NCI-H226 (cell line): Measurements from ENCODE around the gene MB.

Experiments
- DNase-seq: peaks from one replicate; pipeline ENCODE4 v3.0.0-alpha.2; 2015

MB gene

GRCh38 chr22:35612903-35613302 is 4.2 kb downstream of the MB start:
- DNase-seq, result no peak

- no peak for DNase-seq
These were observed 5.1 kb downstream of the MB start for GRCh38 chr22:35611891-35612576.

DNA sequence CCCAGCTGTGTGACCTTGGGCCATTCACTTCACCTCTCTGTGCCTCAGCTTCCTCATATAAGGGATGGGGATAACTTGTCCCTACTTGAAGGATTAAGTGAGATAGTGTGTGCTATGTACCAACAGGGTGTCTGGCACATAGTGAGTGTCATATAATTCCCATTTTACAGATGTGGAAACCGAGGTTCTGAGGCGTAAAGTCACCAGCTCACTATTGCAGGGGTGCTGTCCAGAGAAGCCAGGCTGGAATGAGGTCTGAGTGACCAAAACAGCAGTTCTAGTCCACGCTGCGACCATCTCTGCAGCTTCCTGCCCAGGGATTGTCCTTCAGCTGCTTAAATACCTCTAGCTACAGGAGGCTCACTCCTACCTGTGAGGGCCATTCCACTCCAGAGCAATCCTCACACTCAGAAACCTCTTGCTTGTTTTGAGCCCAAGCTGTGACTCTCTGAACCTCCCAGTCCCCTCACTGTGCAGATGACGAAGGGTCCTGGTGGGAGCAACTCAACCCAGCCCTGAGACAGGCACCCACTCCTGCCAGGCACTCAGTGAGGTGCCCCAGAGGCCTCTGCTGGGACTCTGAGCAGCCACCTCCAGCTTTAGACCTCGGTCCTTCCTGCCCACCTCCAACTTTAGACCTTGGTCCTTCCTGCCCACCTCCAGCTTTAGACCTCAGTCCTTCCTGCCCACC is 5.8 kb downstream of the MB start:
- DNase-seq, result no peak

DNA sequence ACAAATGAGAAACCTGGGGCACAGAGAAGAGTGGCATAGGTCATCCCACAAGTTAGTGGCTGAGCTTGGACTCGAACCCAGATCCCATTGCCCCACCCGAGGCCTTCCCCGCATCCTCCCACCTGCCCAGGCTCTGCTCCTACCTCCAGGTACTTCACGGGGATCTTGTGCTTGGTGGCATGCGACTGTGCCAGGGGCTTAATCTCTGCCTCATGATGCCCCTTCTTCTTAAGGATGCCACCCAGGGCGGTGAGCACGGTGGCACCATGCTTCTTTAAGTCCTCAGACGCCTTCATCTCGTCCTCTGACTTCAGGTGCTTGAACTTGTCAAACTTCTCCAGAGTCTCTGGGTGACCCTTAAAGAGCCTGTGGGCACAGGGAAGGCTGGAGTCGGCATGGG is 6.4 kb downstream of the MB start:
- no peak for DNase-seq

DNA sequence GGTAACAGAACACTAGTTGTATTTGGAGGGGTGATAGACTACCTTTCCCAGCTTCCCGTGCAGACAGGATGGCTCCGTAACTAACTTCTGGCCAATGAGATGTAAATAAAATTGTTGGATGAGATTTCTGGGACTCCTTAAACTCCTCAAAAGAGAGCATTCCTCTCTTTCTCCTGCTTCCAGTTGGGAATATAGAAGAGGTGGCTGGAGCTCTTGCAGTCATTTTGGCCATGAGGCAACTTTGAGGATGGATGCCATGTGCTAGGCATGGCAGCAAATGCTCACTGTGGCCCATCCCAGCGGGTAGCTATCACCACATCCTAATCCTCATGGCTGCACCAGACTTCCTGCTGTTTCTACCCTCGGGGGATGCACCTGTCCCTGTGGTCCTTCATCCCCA is 7.4 kb downstream of the MB start:
- no peak for DNase-seq

GRCh38 chr22:35609261-35609660 is 7.9 kb downstream of the MB start:
- DNase-seq, result no peak

- no peak for DNase-seq
These were observed 9.0 kb downstream of the MB start for GRCh38 chr22:35608088-35608487.

GRCh38 chr22:35606916-35607315 is 10.2 kb downstream of the MB start:
- DNase-seq, result no peak

DNA sequence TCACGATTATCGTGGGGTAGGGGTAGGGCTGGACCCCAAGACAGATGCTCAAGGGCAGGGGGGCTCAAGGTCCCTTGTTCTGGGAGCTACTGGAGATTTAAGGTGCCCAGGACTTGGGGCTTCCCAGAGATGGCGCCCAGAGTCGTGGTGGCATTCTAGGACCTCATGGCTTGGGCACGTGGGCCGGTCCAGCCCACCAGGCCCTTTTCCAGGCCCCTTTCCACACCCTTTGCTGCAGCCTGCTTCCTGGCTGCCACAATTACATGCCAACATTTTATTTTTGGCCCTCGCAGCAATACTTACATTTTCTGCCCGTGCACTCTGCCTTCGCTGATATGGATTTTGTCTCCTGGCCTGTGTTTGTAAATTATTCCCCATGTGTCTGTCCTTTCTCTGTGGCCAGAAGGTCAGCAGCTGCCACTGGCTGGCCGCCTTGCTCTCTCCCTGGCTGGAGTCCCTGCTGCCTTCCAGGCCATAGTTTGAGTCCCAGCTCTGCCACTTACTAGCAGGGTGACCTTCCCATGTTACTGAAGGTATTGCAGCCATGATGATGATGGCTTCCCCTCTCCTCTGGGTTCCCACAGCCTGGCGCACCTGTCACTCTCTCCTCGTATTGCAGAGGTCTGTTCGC is 11.2 kb downstream of the MB start:
- no peak for DNase-seq

DNA sequence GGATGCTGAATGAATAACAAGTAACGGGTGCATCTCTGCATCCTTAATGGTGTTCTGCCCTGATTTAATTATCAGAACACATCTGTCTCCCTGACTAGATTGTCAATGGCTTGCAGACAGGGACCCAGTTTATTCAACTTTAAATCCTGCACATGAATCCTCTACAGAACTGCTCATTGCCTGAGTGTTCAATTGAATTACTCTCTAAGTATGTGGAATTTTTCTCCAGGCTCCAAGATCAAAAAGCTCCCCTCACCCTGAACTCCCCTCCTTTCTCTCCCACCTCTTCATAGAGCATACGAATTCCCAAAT is 11.8 kb downstream of the MB start:
- DNase-seq, result no peak

DNA sequence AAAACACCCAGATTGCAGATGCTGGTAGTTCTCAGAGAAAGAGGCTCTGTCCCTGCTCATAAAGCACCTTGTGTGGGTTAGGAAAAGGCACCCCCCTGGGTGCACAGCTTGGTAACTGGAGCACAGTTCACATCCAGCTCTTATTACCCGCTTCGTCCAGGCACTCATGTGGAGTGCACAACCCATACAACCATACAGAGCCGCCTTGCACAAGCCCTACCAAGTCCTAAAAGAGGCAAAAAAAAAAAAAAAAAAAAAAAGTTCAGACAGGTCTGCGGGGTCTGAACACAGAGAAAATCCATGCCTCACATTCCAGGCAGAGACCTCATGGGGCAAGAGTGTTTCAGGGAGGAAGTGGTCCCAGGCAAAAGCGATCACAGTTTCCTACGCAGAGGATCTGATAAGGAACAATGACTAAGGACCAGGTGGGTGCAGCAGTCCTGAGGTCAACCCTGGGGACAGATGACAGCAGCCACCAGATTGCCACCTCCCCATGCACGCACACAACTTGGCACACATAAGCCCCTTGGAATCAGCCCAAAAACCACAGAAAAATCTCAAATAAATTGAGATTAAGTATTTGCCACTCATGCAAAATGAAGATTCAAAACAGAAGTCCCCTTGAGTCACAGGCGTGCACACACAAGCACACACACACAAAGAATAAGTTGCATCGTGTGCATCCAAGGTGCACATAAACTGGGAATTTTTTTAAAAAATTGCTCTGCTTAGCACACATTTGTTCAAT is 12.3 kb downstream of the MB start:
- no peak for DNase-seq

DNA sequence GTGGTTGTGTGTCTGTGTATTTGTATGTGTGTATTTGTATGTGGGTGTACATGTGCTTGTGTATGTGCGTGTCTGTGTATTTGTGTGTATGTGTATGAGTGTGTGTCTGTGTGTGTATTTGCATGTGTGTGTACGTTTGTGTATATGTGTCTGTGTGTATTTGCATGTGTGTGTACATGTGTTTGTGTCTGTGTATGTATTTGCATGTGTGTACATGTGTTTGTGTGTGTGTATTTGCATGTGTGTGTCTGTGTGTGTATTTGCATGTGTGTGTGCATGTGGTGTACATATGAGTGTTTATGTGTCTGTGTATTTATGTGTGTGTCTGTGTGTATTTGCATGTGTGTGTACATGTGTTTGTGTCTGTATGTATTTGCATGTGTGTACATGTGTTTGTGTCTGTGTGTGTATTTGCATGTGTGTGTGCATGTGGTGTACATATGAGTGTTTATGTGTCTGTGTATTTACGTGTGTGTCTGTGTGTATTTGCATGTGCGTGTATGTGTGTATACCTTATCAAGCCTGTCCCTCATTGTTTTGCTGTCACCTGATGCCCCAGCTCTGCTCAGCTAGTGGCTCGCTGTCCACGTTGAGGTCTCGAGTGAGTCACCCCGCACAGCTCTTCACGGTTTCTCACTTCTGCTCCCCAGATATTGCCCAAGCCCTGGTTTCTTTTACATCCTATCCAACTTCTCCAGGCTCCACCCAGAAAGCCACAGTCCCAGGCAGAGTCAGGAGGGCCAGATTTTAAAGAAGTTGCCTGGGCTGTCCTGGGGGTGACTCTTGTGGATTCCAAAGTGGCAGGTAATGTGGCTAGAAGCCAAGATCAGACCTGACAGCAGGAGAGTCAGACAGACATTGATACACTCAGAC is 15.2 kb downstream of the MB start:
- DNase-seq, result peak; percentile 71

GRCh38 chr22:35601013-35601580 is 16.0 kb downstream of the MB start:
- DNase-seq, result no peak

- no peak for DNase-seq
These were observed 16.7 kb downstream of the MB start for GRCh38 chr22:35600476-35600875.

- DNase-seq, result no peak
These were observed 17.8 kb downstream of the MB start for GRCh38 chr22:35599364-35599763.

DNA sequence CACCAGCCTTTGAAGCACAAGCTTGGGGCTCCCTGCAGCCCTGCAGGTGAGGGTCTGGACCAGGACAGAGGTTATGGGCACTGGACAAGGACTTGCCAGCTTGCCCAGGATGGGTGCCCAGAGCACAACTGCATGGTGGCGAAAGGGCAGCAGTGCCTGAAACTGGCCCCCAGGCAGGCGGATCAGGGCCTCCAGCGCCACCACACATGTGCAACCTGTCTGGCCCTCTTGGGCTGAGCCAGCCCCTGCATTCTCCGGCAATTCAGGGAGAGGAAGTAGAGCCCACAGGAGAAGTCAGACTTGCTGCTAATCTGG is 18.8 kb downstream of the MB start:
- no peak for DNase-seq

GRCh38 chr22:35597692-35598395 is 19.3 kb downstream of the MB start:
- DNase-seq, result no peak

- no peak for DNase-seq
These were observed 20.3 kb downstream of the MB start for GRCh38 chr22:35596821-35597220.

DNA sequence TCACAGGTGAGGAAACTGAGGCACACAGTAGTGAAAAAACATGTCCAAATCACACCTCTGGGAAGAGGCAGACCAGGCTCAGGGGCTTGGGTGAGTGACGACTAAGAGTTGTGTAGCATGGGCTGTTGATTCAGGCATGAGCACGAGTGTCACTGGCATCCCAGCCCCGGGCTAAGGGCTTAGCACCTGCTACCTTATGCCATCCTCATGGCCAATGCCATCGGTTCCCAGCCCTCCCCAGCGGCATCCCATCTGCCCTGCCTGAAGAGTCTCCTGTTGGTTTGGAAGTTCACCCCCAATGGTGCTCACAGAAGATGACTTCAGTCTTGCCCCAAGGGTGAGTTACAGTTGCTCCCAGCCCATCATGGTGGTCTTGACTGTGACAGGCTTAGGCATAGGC is 22.4 kb downstream of the MB start:
- DNase-seq, result no peak

GRCh38 chr22:35593891-35594470 is 23.1 kb downstream of the MB start:
- no peak for DNase-seq

GRCh38 chr22:35593071-35593890 is 23.8 kb downstream of the MB start:
- DNase-seq, result no peak
